ENCODE measurements around the gene ITGB5. TPM values are rescaled to one million over a fixed set of nuclear protein-coding genes. Genes with fewer than 3 reads are reported as not detected.

ITGB5 gene
- total RNA-seq, 4 donors from 2014 or later = 155 to 452 (median 234) TPM

DNA sequence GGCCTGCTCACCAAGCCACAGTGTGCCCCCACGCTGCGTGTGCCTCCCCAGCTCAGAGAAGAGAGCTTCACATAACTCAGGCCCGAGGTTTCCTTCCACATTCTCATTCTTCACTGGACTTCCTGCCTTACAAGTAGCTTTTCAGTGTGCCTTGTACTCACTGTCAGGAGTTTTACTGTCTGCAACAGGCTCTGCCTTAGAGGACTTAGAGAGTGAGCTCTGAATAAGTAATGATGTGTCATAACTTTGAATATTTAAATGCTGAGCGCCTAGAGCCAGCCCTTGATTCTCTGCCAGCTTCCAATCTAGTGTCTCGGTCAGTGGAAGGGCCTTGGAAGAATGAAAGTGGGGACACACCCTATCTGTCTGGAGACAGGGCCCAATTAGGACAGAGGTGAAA is 41.8 kb downstream of the ITGB5 start:
- DNase-seq (ENCODE audit: low spot score) (no peak), ATAC-seq (ENCODE audit: low FRiP score) (peak; percentile 91)
- TF ChIP-seq, protein P1, sequence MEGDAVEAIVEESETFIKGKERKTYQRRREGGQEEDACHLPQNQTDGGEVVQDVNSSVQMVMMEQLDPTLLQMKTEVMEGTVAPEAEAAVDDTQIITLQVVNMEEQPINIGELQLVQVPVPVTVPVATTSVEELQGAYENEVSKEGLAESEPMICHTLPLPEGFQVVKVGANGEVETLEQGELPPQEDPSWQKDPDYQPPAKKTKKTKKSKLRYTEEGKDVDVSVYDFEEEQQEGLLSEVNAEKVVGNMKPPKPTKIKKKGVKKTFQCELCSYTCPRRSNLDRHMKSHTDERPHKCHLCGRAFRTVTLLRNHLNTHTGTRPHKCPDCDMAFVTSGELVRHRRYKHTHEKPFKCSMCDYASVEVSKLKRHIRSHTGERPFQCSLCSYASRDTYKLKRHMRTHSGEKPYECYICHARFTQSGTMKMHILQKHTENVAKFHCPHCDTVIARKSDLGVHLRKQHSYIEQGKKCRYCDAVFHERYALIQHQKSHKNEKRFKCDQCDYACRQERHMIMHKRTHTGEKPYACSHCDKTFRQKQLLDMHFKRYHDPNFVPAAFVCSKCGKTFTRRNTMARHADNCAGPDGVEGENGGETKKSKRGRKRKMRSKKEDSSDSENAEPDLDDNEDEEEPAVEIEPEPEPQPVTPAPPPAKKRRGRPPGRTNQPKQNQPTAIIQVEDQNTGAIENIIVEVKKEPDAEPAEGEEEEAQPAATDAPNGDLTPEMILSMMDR (IDR thresholded peaks at IDR 0.05) = no peak

- ATAC-seq (ENCODE audit: low FRiP score) = no peak
- TF ChIP-seq, protein P1 (IDR thresholded peaks at IDR 0.05) = no peak
- no peak for DNase-seq (ENCODE audit: low spot score)
These were observed 43.5 kb downstream of the ITGB5 start for GRCh38 chr3:124843506-124844177.

DNA sequence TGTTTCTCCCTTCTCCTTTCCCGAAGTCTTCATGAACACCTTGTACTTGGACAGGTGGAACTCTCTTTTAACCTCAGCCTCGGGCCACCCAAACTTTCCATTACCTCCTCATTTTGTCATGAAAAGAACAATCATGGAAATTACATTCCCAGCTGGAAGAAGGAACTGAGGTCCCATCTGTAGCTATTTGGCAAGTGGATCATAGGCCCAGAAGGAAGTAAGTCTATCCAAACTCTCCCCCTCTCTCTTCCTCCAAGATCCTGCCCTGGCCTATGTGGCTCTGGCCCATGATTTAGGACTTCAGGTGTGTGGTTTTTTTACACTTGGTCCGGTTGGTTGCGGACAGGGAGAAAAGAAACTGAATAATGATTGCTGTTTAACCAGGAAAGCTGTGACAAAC is 44.1 kb downstream of the ITGB5 start:
- DNase-seq (ENCODE audit: low spot score) (no peak), ATAC-seq (ENCODE audit: low FRiP score) (no peak)
- TF ChIP-seq, protein P1 (IDR thresholded peaks at IDR 0.05) = no peak

- TF ChIP-seq, protein P1 (IDR thresholded peaks at IDR 0.05) = no peak
- ATAC-seq (ENCODE audit: low FRiP score) = no peak
- DNase-seq (ENCODE audit: low spot score) = no peak
These were observed 45.6 kb downstream of the ITGB5 start for GRCh38 chr3:124841517-124841916.

GRCh38 chr3:124840331-124840730 is 46.8 kb downstream of the ITGB5 start:
- ATAC-seq (ENCODE audit: low FRiP score) = no peak
- TF ChIP-seq, protein P1 (IDR thresholded peaks at IDR 0.05) = no peak
- no peak for DNase-seq (ENCODE audit: low spot score)

- DNase-seq (ENCODE audit: low spot score) (no peak), ATAC-seq (ENCODE audit: low FRiP score) (no peak)
- TF ChIP-seq, protein P1 (IDR thresholded peaks at IDR 0.05) = no peak
These were observed 47.3 kb downstream of the ITGB5 start for GRCh38 chr3:124839896-124840295.

DNA sequence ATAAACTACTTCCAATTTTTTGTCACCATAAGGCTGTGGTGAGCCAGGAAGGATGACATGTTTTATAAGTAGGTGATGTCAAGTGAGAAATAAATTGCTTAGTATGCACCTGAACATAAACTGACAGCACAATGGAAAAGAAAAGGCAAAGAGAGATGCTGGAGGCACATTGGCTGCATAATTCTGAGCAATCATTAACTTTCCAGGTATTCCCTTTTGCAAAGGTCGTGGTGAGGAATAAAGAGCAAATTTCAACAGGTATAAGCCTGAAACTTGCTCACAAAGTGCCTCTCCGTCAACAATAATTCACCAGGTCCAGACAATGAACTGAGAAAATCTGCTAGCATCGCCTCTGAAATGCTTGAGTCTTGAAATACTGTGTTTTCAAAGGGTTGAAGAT is 48.2 kb downstream of the ITGB5 start:
- TF ChIP-seq, protein P1 (IDR thresholded peaks at IDR 0.05) = no peak
- no peak for DNase-seq (ENCODE audit: low spot score)
- ATAC-seq (ENCODE audit: low FRiP score) = no peak
